ENCODE results near the gene UBXN7. TPM values are rescaled to one million over a fixed set of nuclear protein-coding genes. Genes with fewer than 3 reads are reported as not detected.
"Not testable (repeated sequence)": the region's sequence is repeated elsewhere in the genome, so short reads cannot be mapped to it uniquely, and the experiment has no call there.

UBXN7 gene
- total RNA-seq, 1 experiment from 2014 or later, result 99.6 TPM

GRCh38 chr3:196317687-196318467 is 114.3 kb downstream of the UBXN7 start, which contains the start of gene DYNLT2B (continued):
- TF ChIP-seq IRF2 (CRISPR knock-in tag; IDR thresholded peaks at IDR 0.05; ENCODE audit: borderline replicate concordance, low read depth) (no peak), MYBL2 (CRISPR knock-in tag; IDR thresholded peaks at IDR 0.05) (no peak), CREM (CRISPR knock-in tag; IDR thresholded peaks at IDR 0.05) (0 out of 2 replicates have a peak, but pooled peaks have one; percentile 54), ZNF219 (CRISPR knock-in tag; IDR thresholded peaks at IDR 0.05; ENCODE audit: borderline replicate concordance) (0 out of 2 replicates have a peak, but pooled peaks have one; percentile 72), GABPB1 (CRISPR knock-in tag; IDR thresholded peaks at IDR 0.05) (0 out of 2 replicates have a peak, but pooled peaks have one; percentile 27), ZBTB43 (CRISPR knock-in tag; IDR thresholded peaks at IDR 0.05) (no peak; the same call in 1 of the 2 replicates), NR2C2 (CRISPR knock-in tag; IDR thresholded peaks at IDR 0.05) (no peak), ARID4B (CRISPR knock-in tag; IDR thresholded peaks at IDR 0.05; ENCODE audit: borderline replicate concordance) (peak; percentile 81), GRHL2 (CRISPR knock-in tag; IDR thresholded peaks at IDR 0.05; ENCODE audit: insufficient replicate concordance, severe bottlenecking) (no peak), RORB (CRISPR knock-in tag; IDR thresholded peaks at IDR 0.05) (no peak), TEAD1 (CRISPR knock-in tag; IDR thresholded peaks at IDR 0.05) (0 out of 2 replicates have a peak, but pooled peaks have one; percentile 10), FOXK1 (CRISPR knock-in tag; IDR thresholded peaks at IDR 0.05) (peak; percentile 43; the same call in 1 of the 2 replicates), ZNF425 (CRISPR knock-in tag; conservative IDR thresholded peaks at IDR 0.05) (no peak), AR (CRISPR knock-in tag; IDR thresholded peaks at IDR 0.05) (no peak), CREB1 (CRISPR knock-in tag; IDR thresholded peaks at IDR 0.05) (peak; percentile 61; the same call in 1 of the 2 replicates), FOXP1 (CRISPR knock-in tag; IDR thresholded peaks at IDR 0.05; ENCODE audit: borderline replicate concordance) (peak; percentile 65), JUN (CRISPR knock-in tag; IDR thresholded peaks at IDR 0.05) (peak; percentile 46; the same call in 1 of the 2 replicates), MAX (CRISPR knock-in tag; IDR thresholded peaks at IDR 0.05) (peak; percentile 67; the same call in 1 of the 2 replicates), MLX (CRISPR knock-in tag; IDR thresholded peaks at IDR 0.05) (no peak)

- DNase-seq (ENCODE audit: low spot score); H3K9me3 Mint-ChIP-seq; H3K27ac Mint-ChIP-seq; H3K36me3 Mint-ChIP-seq; H3K27me3 Mint-ChIP-seq (ENCODE audit: low read depth); H3K4me1 Mint-ChIP-seq: not testable (repeated sequence)
- ChIA-PET CTCF (interaction anchor here (0.6 to 1.1 kb wide), 3 partner anchors 63 to 246 kb away, joined by 3 to 6 read pairs (median 3); no protein-coding TSS in a partner anchor), POLR2A (interaction anchor here (0.5 to 1.5 kb wide), 3 partner anchors 36 to 246 kb away, joined by 4 read pairs; partner anchors contain the start of gene UBXN7)
- H3K4me3 Mint-ChIP-seq, result peak overlapping the region; percentile 90
- peak; percentile 20; the same call in 1 of the 2 replicates for ATAC-seq
These were observed 115.2 kb downstream of the UBXN7 start for GRCh38 chr3:196316799-196317686.
